ENCODE results near the gene SLC12A8.

SLC12A8 gene

GRCh38 chr3:125207949-125208568 is 4.5 kb downstream of the SLC12A8 start:
- Histone ChIP-seq H3K36me3 (ENCODE audit: control insufficient read depth in 4 of 4, insufficient read depth in 4 of 4, low read length in 3 of 4) (no peaks in the 10 kb centered on the region), H3K9me3 (ENCODE audit: control extremely low read depth in 1 of 5, control insufficient read depth in 4 of 5, insufficient read depth in 2 of 5, low read depth in 1 of 5, low read length in 4 of 5) (no peaks in the 10 kb centered on the region), H3K27ac (ENCODE audit: insufficient read depth in 1 of 2, low read depth in 1 of 2, low read length in 2 of 2, poor library complexity in 1 of 2, severe bottlenecking in 2 of 2) (no peak overlapping the region), H3K4me1 (ENCODE audit: control extremely low read depth in 1 of 4, control insufficient read depth in 4 of 4, insufficient read depth in 4 of 4, low read length in 3 of 4) (peaks cover 0 to 12% (median 12%) of the 10 kb centered on the region in 4 experiments), H3K27me3 (replicated peaks in 2 of 5; ENCODE audit: control insufficient read depth in 4 of 5, insufficient read depth in 5 of 5, low read length in 4 of 5) (peaks cover 0 to 41% (median 11%) of the 10 kb centered on the region in 5 experiments), H3K4me3 (ENCODE audit: control insufficient read depth in 1 of 7, extremely low read depth in 1 of 7, insufficient read depth in 4 of 7, low read depth in 2 of 7, low read length in 6 of 7) (no peak overlapping the region)
- no peak for DNase-seq
- ChIA-PET CTCF (no interaction called here), POLR2A (no interaction called here)
- WGBS (ENCODE audit: insufficient coverage): no CpG with 5 or more reads among the region's 1 CpG

- no peak for DNase-seq
- H3K36me3 ChIP-seq (ENCODE audit: control insufficient read depth in 4 of 4, insufficient read depth in 4 of 4, low read length in 3 of 4): no peaks in the 10 kb centered on the region
- CTCF ChIA-PET: no interaction called here
- H3K9me3 ChIP-seq (ENCODE audit: control extremely low read depth in 1 of 5, control insufficient read depth in 4 of 5, insufficient read depth in 2 of 5, low read depth in 1 of 5, low read length in 4 of 5): no peaks in the 10 kb centered on the region
- peaks cover 0 to 35% (median 11%) of the 10 kb centered on the region in 5 experiments for H3K27me3 ChIP-seq (replicated peaks in 2 of 5; ENCODE audit: control insufficient read depth in 4 of 5, insufficient read depth in 5 of 5, low read length in 4 of 5)
- peaks cover 0 to 7% (median 7%) of the 10 kb centered on the region in 4 experiments for H3K4me1 ChIP-seq (ENCODE audit: control extremely low read depth in 1 of 4, control insufficient read depth in 4 of 4, insufficient read depth in 4 of 4, low read length in 3 of 4)
- POLR2A ChIA-PET: no interaction called here
- H3K27ac ChIP-seq (ENCODE audit: insufficient read depth in 1 of 2, low read depth in 1 of 2, low read length in 2 of 2, poor library complexity in 1 of 2, severe bottlenecking in 2 of 2): no peak overlapping the region
- WGBS (ENCODE audit: insufficient coverage): 96% methylated on average over 5 of the region's 7 CpGs
- no peak overlapping the region for H3K4me3 ChIP-seq (ENCODE audit: control insufficient read depth in 1 of 7, extremely low read depth in 1 of 7, insufficient read depth in 4 of 7, low read depth in 2 of 7, low read length in 6 of 7)
These were observed 5.0 kb downstream of the SLC12A8 start for GRCh38 chr3:125207507-125207906.

GRCh38 chr3:125206934-125207333 is 5.6 kb downstream of the SLC12A8 start:
- no peak for DNase-seq
- no peaks in the 10 kb centered on the region for H3K36me3 ChIP-seq (ENCODE audit: control insufficient read depth in 4 of 4, insufficient read depth in 4 of 4, low read length in 3 of 4)
- H3K9me3 ChIP-seq (ENCODE audit: control extremely low read depth in 1 of 5, control insufficient read depth in 4 of 5, insufficient read depth in 2 of 5, low read depth in 1 of 5, low read length in 4 of 5): no peaks in the 10 kb centered on the region
- POLR2A ChIA-PET: no interaction called here
- peaks cover 0 to under 1% (median under 1%) of the 10 kb centered on the region in 4 experiments for H3K4me1 ChIP-seq (ENCODE audit: control extremely low read depth in 1 of 4, control insufficient read depth in 4 of 4, insufficient read depth in 4 of 4, low read length in 3 of 4)
- CTCF ChIA-PET: no interaction called here
- H3K27ac ChIP-seq (ENCODE audit: insufficient read depth in 1 of 2, low read depth in 1 of 2, low read length in 2 of 2, poor library complexity in 1 of 2, severe bottlenecking in 2 of 2): no peak overlapping the region
- 90% methylated on average over 6 of the region's 6 CpGs for WGBS (ENCODE audit: insufficient coverage)
- H3K4me3 ChIP-seq (ENCODE audit: control insufficient read depth in 1 of 7, extremely low read depth in 1 of 7, insufficient read depth in 4 of 7, low read depth in 2 of 7, low read length in 6 of 7): no peak overlapping the region
- H3K27me3 ChIP-seq (replicated peaks in 2 of 5; ENCODE audit: control insufficient read depth in 4 of 5, insufficient read depth in 5 of 5, low read length in 4 of 5): peaks cover 0 to 29% (median 10%) of the 10 kb centered on the region in 5 experiments

- no peak for DNase-seq
- Histone ChIP-seq H3K4me3 (ENCODE audit: control insufficient read depth in 1 of 7, extremely low read depth in 1 of 7, insufficient read depth in 4 of 7, low read depth in 2 of 7, low read length in 6 of 7) (no peak overlapping the region), H3K9me3 (ENCODE audit: control extremely low read depth in 1 of 5, control insufficient read depth in 4 of 5, insufficient read depth in 2 of 5, low read depth in 1 of 5, low read length in 4 of 5) (no peaks in the 10 kb centered on the region), H3K27ac (ENCODE audit: insufficient read depth in 1 of 2, low read depth in 1 of 2, low read length in 2 of 2, poor library complexity in 1 of 2, severe bottlenecking in 2 of 2) (no peak overlapping the region), H3K36me3 (ENCODE audit: control insufficient read depth in 4 of 4, insufficient read depth in 4 of 4, low read length in 3 of 4) (no peaks in the 10 kb centered on the region), H3K4me1 (ENCODE audit: control extremely low read depth in 1 of 4, control insufficient read depth in 4 of 4, insufficient read depth in 4 of 4, low read length in 3 of 4) (no peaks in the 10 kb centered on the region), H3K27me3 (replicated peaks in 2 of 5; ENCODE audit: control insufficient read depth in 4 of 5, insufficient read depth in 5 of 5, low read length in 4 of 5) (peaks cover 0 to under 1% (median 0%) of the 10 kb centered on the region in 5 experiments)
- CTCF ChIA-PET: no interaction called here
- POLR2A ChIA-PET: no interaction called here
These were observed 8.8 kb downstream of the SLC12A8 start for GRCh38 chr3:125203731-125204130.

- Histone ChIP-seq H3K27ac (ENCODE audit: insufficient read depth in 1 of 2, low read depth in 1 of 2, low read length in 2 of 2, poor library complexity in 1 of 2, severe bottlenecking in 2 of 2) (no peak overlapping the region), H3K4me1 (ENCODE audit: control extremely low read depth in 1 of 4, control insufficient read depth in 4 of 4, insufficient read depth in 4 of 4, low read length in 3 of 4) (no peaks in the 10 kb centered on the region), H3K27me3 (replicated peaks in 2 of 5; ENCODE audit: control insufficient read depth in 4 of 5, insufficient read depth in 5 of 5, low read length in 4 of 5) (no peaks in the 10 kb centered on the region), H3K9me3 (ENCODE audit: control extremely low read depth in 1 of 5, control insufficient read depth in 4 of 5, insufficient read depth in 2 of 5, low read depth in 1 of 5, low read length in 4 of 5) (no peaks in the 10 kb centered on the region), H3K4me3 (ENCODE audit: control insufficient read depth in 1 of 7, extremely low read depth in 1 of 7, insufficient read depth in 4 of 7, low read depth in 2 of 7, low read length in 6 of 7) (no peak overlapping the region), H3K36me3 (ENCODE audit: control insufficient read depth in 4 of 4, insufficient read depth in 4 of 4, low read length in 3 of 4) (no peaks in the 10 kb centered on the region)
- WGBS (ENCODE audit: insufficient coverage): 100% methylated on average over 1 of the region's 4 CpGs
- no peak for DNase-seq
- CTCF ChIA-PET: interaction anchor here (0.6 kb wide), 1 partner anchor 272 kb away, joined by 3 read pairs; no protein-coding TSS in a partner anchor
- POLR2A ChIA-PET: interaction anchor here (0.5 kb wide), 1 partner anchor 25 kb away, joined by 5 read pairs; no protein-coding TSS in a partner anchor
These were observed 10.4 kb downstream of the SLC12A8 start for GRCh38 chr3:125202197-125202596.

GRCh38 chr3:125200731-125201139 is 11.8 kb downstream of the SLC12A8 start:
- ChIA-PET POLR2A (no interaction called here), CTCF (no interaction called here)
- 97% methylated on average over 6 of the region's 6 CpGs for WGBS (ENCODE audit: insufficient coverage)
- H3K27ac ChIP-seq (ENCODE audit: insufficient read depth in 1 of 2, low read depth in 1 of 2, low read length in 2 of 2, poor library complexity in 1 of 2, severe bottlenecking in 2 of 2): no peak overlapping the region
- no peaks in the 10 kb centered on the region for H3K4me1 ChIP-seq (ENCODE audit: control extremely low read depth in 1 of 4, control insufficient read depth in 4 of 4, insufficient read depth in 4 of 4, low read length in 3 of 4)
- DNase-seq: no peak
- no peak overlapping the region for H3K4me3 ChIP-seq (ENCODE audit: control insufficient read depth in 1 of 7, extremely low read depth in 1 of 7, insufficient read depth in 4 of 7, low read depth in 2 of 7, low read length in 6 of 7)
- no peaks in the 10 kb centered on the region for H3K27me3 ChIP-seq (replicated peaks in 2 of 5; ENCODE audit: control insufficient read depth in 4 of 5, insufficient read depth in 5 of 5, low read length in 4 of 5)
- no peaks in the 10 kb centered on the region for H3K36me3 ChIP-seq (ENCODE audit: control insufficient read depth in 4 of 4, insufficient read depth in 4 of 4, low read length in 3 of 4)
- H3K9me3 ChIP-seq (ENCODE audit: control extremely low read depth in 1 of 5, control insufficient read depth in 4 of 5, insufficient read depth in 2 of 5, low read depth in 1 of 5, low read length in 4 of 5): no peaks in the 10 kb centered on the region

- WGBS (ENCODE audit: insufficient coverage): 92% methylated on average over 4 of the region's 5 CpGs
- CTCF ChIA-PET: interaction anchor here (0.9 to 1.1 kb wide), 2 partner anchors 13 to 14 kb away, joined by 3 read pairs; no protein-coding TSS in a partner anchor
- POLR2A ChIA-PET: no interaction called here
These were observed 17.5 kb downstream of the SLC12A8 start for GRCh38 chr3:125194849-125195601.

More at GRCh38 chr3:125194849-125195601, 17.5 kb downstream of the SLC12A8 start:
- H3K4me1 ChIP-seq (ENCODE audit: control extremely low read depth in 1 of 4, control insufficient read depth in 4 of 4, insufficient read depth in 4 of 4, low read length in 3 of 4): peaks cover 0 to 4% (median 0%) of the 10 kb centered on the region in 4 experiments
- no peak overlapping the region for H3K27ac ChIP-seq (ENCODE audit: insufficient read depth in 1 of 2, low read depth in 1 of 2, low read length in 2 of 2, poor library complexity in 1 of 2, severe bottlenecking in 2 of 2)
- H3K4me3 ChIP-seq (ENCODE audit: control insufficient read depth in 1 of 7, extremely low read depth in 1 of 7, insufficient read depth in 4 of 7, low read depth in 2 of 7, low read length in 6 of 7): no peak overlapping the region
- no peaks in the 10 kb centered on the region for H3K36me3 ChIP-seq (ENCODE audit: control insufficient read depth in 4 of 4, insufficient read depth in 4 of 4, low read length in 3 of 4)
- H3K27me3 ChIP-seq (replicated peaks in 2 of 5; ENCODE audit: control insufficient read depth in 4 of 5, insufficient read depth in 5 of 5, low read length in 4 of 5): peaks cover 0 to 3% (median 0%) of the 10 kb centered on the region in 5 experiments
- H3K9me3 ChIP-seq (ENCODE audit: control extremely low read depth in 1 of 5, control insufficient read depth in 4 of 5, insufficient read depth in 2 of 5, low read depth in 1 of 5, low read length in 4 of 5): no peaks in the 10 kb centered on the region
- no peak for DNase-seq
